GM06990 (cell line): Measurements from ENCODE around the gene IFT80.

Source experiments
- DNase-seq: peaks from one replicate; pipeline ENCODE4 v3.0.0-alpha.2; 2011; ENCODE audit not compliant: insufficient read length; ENCODE audit errors: extremely low read depth
- H3K27me3 ChIP-seq: replicated peaks from 2 replicates; pipeline ENCODE4 v1.6.0; 2011; ENCODE audit warnings: low read length; ENCODE audit not compliant: control insufficient read depth, insufficient read depth
- H3K36me3 ChIP-seq: 2 replicates; pipeline ENCODE4 v1.5.1; 2011; ENCODE audit warnings: low read length; ENCODE audit not compliant: control insufficient read depth, insufficient read depth
- H3K4me3 ChIP-seq: replicated peaks from 2 replicates; pipeline ENCODE4 v1.5.1; 2011; ENCODE audit warnings: low read depth, mild to moderate bottlenecking, control low read depth, low read length
- TF ChIP-seq, protein P1 (sequence below): IDR thresholded peaks from 2 replicates; pipeline ENCODE4 v1.5.1; 2011; ENCODE audit warnings: low read length, control low read depth, mild to moderate bottlenecking, inconsistent platforms; ENCODE audit not compliant: insufficient read depth, poor library complexity, severe bottlenecking

Gene IFT80

DNA sequence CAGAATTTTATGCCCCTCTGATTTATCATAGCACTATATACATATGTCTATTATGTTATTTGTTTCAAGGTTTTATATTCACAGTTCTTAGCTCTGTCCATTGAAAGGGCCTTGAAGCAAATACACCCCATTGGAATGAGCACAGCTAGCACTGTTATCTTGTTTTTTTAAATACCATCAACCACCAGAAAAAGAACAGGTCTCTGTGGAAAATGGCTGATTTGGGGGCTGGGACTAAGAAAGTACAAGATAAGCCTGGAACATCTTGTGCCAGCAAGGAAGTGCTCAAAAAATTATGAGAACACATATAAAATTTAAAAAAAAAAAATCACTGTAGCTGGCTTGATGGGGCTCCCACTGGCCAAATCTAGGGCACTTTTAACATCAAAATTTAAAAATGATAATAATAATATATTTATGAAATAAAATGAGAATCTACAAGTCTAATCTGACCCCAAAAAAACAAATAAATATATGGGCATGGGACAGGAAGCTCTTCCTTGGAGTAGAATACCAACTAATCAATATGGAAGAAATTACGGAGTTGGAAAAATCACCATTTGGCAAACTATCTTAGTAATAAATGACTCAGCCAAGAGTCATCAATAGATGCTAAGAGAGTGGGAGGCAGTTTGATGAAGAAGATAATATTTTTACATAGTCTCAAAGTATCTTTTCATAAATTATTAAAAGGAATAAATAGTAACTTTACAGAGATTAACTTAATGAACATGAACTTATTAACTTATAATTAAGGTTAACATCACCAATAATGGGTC is 20.5 kb downstream of the IFT80 start:
- TF ChIP-seq, protein P1, sequence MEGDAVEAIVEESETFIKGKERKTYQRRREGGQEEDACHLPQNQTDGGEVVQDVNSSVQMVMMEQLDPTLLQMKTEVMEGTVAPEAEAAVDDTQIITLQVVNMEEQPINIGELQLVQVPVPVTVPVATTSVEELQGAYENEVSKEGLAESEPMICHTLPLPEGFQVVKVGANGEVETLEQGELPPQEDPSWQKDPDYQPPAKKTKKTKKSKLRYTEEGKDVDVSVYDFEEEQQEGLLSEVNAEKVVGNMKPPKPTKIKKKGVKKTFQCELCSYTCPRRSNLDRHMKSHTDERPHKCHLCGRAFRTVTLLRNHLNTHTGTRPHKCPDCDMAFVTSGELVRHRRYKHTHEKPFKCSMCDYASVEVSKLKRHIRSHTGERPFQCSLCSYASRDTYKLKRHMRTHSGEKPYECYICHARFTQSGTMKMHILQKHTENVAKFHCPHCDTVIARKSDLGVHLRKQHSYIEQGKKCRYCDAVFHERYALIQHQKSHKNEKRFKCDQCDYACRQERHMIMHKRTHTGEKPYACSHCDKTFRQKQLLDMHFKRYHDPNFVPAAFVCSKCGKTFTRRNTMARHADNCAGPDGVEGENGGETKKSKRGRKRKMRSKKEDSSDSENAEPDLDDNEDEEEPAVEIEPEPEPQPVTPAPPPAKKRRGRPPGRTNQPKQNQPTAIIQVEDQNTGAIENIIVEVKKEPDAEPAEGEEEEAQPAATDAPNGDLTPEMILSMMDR: no peak
- H3K4me3 ChIP-seq: no peak overlapping the region
- no peak for DNase-seq
- no peaks in the 10 kb centered on the region for H3K27me3 ChIP-seq
- no peaks in the 10 kb centered on the region; the same call in 1 of the 2 replicates for H3K36me3 ChIP-seq

DNA sequence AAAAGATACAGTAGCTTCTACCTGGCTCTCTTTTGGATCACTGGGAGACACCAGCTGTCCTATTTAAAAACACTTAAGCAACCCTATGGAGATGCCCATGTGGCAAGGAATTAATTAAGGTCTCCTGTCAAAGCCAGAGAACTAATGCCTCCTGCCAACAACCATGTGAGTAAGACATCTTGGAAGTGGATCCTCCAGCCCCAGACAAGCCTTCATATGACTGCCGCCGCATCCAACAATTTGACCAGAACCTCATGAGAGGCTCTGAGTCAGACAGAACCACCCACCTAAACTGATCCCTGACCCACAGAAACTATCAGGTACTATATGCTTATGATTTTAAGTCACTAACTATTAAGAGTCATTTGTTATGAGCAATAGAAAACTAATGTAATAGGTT is 22.3 kb downstream of the IFT80 start:
- no peak overlapping the region for H3K4me3 ChIP-seq
- DNase-seq: no peak
- TF ChIP-seq, protein P1: no peak
- H3K36me3 ChIP-seq: no peaks in the 10 kb centered on the region; the same call in 1 of the 2 replicates
- H3K27me3 ChIP-seq: no peaks in the 10 kb centered on the region

DNA sequence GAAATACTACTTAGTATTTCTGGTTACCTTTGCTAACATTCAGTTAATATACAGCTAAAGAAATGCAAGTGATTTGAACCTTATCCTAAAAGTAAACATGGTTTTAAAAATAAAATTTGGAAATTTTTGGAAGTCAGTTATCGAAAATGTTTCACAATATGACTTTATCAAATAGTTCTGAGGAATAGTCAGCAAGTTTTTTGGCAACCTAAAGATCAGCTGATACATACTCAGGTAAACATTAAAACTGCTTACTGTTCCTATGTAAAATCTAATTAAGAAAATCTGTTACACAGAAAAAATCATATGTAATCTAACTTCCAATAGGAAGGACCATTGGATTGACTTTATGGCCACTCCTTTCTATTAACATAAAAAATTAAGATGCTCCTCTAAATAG is 24.1 kb downstream of the IFT80 start:
- DNase-seq: no peak
- H3K36me3 ChIP-seq: no peaks in the 10 kb centered on the region
- no peak overlapping the region for H3K4me3 ChIP-seq
- TF ChIP-seq, protein P1: no peak
- no peaks in the 10 kb centered on the region for H3K27me3 ChIP-seq

DNA sequence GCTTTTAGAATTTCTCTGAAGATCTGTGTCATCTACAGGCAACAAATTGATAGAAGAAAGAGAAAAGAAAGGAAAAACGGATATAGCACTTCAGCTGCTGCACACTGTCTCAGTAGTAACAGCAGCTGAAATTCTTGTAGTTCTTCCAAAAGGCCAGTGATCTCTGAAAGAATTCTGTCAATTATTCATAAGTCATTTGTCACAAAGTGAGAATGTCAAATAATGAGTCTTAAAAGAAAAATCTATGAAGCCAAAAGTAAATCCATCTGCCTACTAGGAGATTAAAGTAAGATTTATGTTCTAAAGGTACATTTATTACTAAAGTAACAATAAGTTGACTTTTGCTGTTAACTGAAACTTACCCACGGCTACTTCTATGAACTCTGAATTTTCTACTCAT is 24.6 kb downstream of the IFT80 start:
- Histone ChIP-seq H3K36me3 (no peaks in the 10 kb centered on the region), H3K4me3 (no peak overlapping the region), H3K27me3 (no peaks in the 10 kb centered on the region)
- TF ChIP-seq, protein P1: no peak
- DNase-seq: no peak

DNA sequence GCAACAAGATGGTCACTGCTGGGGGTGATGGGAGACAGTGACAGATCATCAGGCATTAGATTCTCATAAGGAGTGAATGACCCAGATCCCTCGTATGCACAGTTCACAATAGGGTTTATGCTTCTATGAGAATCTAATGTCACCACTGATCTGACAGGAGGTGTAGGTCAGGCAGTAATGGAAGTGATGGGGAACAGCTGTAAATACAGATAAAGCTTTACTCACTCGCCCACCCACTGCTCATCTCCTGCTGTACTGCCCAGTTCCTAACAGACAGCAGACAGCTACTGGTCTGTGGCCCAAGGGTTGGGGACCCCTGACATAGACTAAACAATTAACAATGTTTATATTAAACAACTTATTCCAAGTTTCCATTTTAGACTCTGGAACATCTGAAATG is 25.4 kb downstream of the IFT80 start:
- no peak for DNase-seq
- Histone ChIP-seq H3K4me3 (no peak overlapping the region), H3K36me3 (no peaks in the 10 kb centered on the region), H3K27me3 (no peaks in the 10 kb centered on the region)
- TF ChIP-seq, protein P1: no peak

DNA sequence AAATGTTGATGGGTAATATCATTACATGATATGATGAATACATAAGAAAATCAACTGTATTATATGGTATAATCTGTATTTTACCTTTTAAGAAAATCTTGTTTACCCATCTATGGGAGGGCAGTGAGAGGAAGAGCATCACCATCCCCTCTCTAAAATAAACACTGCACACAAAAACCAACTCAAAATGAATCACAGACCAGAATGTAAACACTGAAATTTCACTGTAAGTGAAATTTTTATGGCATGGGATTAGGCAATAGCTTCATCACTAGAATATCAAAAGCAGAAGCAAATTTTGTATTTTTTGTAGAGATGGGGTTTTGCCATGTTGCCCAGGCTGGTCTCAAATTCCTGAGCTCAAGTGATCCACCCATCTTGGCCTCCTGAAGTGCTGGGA is 26.2 kb downstream of the IFT80 start:
- TF ChIP-seq, protein P1: no peak
- no peaks in the 10 kb centered on the region for H3K36me3 ChIP-seq
- no peaks in the 10 kb centered on the region for H3K27me3 ChIP-seq
- no peak overlapping the region for H3K4me3 ChIP-seq
- no peak for DNase-seq
